Ishikawa (cell line): ENCODE data around the gene MTOR.

Source experiments
- CEBPB ChIP-seq: IDR thresholded peaks from 2 replicates; pipeline ENCODE4 v1.6.1; 2012
- CREB1 ChIP-seq: IDR thresholded peaks from 2 replicates; pipeline ENCODE4 v1.6.1; 2012; ENCODE audit warnings: low read depth
- EGR1 ChIP-seq: IDR thresholded peaks from 2 replicates; pipeline ENCODE4 v1.6.1; 2012
- EP300 ChIP-seq: IDR thresholded peaks from 2 replicates; pipeline ENCODE4 v1.6.1; 2012; ENCODE audit warnings: borderline replicate concordance
- FOXM1 ChIP-seq: IDR thresholded peaks from 2 replicates; pipeline ENCODE4 v1.6.1; 2012; ENCODE audit warnings: low read depth, borderline replicate concordance
- NFIC ChIP-seq: IDR thresholded peaks from 2 replicates; pipeline ENCODE4 v1.6.1; 2012
- RAD21 ChIP-seq: IDR thresholded peaks from 2 replicates; pipeline ENCODE4 v1.6.1; 2012; ENCODE audit warnings: low read depth
- TAF1 ChIP-seq: IDR thresholded peaks from 2 replicates; pipeline ENCODE4 v1.6.1; 2012; ENCODE audit warnings: low read depth, mild to moderate bottlenecking
- TCF12 ChIP-seq: IDR thresholded peaks from 2 replicates; pipeline ENCODE4 v1.6.1; 2012; ENCODE audit warnings: low read depth
- TEAD4 ChIP-seq: IDR thresholded peaks from 2 replicates; pipeline ENCODE4 v1.6.1; 2012
- YY1 ChIP-seq: IDR thresholded peaks from 2 replicates; pipeline ENCODE4 v1.6.1; 2012; ENCODE audit warnings: low read depth
- ZBTB7A ChIP-seq: IDR thresholded peaks from 2 replicates; pipeline ENCODE4 v1.6.1; 2012; ENCODE audit warnings: low read depth
- TF ChIP-seq, protein P1 (sequence below): IDR thresholded peaks from 2 replicates; pipeline ENCODE4 v1.6.1; 2012
- TF ChIP-seq, protein P2 (sequence below): IDR thresholded peaks from 2 replicates; pipeline ENCODE4 v1.6.1; 2012
- TF ChIP-seq, protein P3 (sequence below): IDR thresholded peaks from 2 replicates; pipeline ENCODE4 v1.6.1; 2012; ENCODE audit warnings: low read depth, mild to moderate bottlenecking

MTOR gene

DNA sequence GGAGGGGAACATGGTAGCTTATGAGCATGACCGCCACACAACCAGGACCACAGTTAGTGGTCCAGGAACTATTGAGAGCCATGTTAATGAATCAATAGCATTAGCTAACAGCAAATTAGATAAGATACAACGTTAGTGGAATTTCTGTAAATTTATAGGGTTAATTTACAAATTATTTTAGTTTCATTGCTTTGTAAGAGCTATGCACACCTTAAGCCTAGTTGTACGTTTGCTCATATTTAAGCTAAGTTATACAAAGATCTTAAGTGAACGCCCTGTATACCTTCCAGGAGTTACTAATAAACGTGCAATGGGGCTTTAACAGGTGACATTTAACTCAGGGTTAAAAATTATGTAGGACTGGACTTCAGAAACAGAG is 163.4 kb downstream of the MTOR start:
- no peak for TF ChIP-seq EGR1
- TF ChIP-seq, protein P1, sequence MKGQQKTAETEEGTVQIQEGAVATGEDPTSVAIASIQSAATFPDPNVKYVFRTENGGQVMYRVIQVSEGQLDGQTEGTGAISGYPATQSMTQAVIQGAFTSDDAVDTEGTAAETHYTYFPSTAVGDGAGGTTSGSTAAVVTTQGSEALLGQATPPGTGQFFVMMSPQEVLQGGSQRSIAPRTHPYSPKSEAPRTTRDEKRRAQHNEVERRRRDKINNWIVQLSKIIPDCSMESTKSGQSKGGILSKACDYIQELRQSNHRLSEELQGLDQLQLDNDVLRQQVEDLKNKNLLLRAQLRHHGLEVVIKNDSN = no peak
- TF ChIP-seq, protein P2, sequence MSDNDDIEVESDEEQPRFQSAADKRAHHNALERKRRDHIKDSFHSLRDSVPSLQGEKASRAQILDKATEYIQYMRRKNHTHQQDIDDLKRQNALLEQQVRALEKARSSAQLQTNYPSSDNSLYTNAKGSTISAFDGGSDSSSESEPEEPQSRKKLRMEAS = no peak
- TF ChIP-seq CEBPB = no peak
- TF ChIP-seq, protein P3, sequence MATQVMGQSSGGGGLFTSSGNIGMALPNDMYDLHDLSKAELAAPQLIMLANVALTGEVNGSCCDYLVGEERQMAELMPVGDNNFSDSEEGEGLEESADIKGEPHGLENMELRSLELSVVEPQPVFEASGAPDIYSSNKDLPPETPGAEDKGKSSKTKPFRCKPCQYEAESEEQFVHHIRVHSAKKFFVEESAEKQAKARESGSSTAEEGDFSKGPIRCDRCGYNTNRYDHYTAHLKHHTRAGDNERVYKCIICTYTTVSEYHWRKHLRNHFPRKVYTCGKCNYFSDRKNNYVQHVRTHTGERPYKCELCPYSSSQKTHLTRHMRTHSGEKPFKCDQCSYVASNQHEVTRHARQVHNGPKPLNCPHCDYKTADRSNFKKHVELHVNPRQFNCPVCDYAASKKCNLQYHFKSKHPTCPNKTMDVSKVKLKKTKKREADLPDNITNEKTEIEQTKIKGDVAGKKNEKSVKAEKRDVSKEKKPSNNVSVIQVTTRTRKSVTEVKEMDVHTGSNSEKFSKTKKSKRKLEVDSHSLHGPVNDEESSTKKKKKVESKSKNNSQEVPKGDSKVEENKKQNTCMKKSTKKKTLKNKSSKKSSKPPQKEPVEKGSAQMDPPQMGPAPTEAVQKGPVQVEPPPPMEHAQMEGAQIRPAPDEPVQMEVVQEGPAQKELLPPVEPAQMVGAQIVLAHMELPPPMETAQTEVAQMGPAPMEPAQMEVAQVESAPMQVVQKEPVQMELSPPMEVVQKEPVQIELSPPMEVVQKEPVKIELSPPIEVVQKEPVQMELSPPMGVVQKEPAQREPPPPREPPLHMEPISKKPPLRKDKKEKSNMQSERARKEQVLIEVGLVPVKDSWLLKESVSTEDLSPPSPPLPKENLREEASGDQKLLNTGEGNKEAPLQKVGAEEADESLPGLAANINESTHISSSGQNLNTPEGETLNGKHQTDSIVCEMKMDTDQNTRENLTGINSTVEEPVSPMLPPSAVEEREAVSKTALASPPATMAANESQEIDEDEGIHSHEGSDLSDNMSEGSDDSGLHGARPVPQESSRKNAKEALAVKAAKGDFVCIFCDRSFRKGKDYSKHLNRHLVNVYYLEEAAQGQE = no peak
- no peak for TF ChIP-seq EP300
- no peak for TF ChIP-seq FOXM1
- TF ChIP-seq CREB1 = no peak
- TF ChIP-seq NFIC = no peak
- TF ChIP-seq TEAD4 = no peak
- no peak for TF ChIP-seq TAF1
- TF ChIP-seq TCF12 = no peak
- TF ChIP-seq RAD21 = no peak

DNA sequence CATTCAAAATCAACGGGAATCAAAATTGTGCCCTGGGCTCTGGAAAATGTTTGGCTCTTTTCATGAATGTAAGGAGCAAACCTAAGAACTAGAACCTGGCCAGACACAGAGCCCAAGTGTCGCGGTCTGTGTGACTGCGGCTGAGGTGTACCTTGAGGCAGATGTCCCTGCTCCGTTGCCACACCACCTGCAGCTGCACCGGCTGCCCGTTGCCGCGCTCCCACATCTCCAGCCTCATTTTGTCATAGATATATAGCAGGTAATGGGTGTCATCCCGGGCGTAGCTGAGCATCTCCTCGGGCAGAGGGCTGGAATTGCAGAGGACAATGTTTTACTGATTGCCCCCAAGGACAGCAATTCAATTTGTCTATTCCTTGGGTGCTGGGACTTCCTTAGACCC is 181.4 kb downstream of the MTOR start:
- TF ChIP-seq CEBPB (no peak), CREB1 (no peak), NFIC (no peak), FOXM1 (no peak), TCF12 (no peak), EGR1 (no peak)
- TF ChIP-seq, protein P2 = no peak

DNA sequence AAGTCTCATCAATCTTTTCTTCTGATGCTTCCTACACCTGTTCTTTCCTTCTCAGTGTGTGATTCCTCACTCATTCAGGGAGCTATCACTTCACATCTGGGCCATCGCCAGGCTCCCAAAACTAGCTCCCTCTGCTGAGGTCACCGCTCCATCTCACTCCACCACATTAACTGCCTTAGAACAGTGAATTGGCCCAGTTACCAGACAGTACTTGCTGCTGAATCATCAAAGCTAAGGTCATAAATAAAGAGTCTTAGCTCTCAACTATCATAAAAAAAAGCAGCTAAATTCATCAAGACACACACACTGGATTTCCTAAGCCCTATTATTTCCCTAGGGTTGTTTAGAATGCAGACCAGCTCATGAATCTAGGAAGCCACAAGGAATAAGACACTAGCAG is 183.7 kb downstream of the MTOR start:
- TF ChIP-seq EGR1 (no peak), CREB1 (no peak), TEAD4 (no peak), NFIC (no peak), FOXM1 (no peak), ZBTB7A (no peak), TCF12 (no peak), EP300 (no peak), TAF1 (no peak), YY1 (no peak), RAD21 (no peak), CEBPB (no peak)
- TF ChIP-seq, protein P1 = no peak
- TF ChIP-seq, protein P3 = no peak
- TF ChIP-seq, protein P2 = no peak

DNA sequence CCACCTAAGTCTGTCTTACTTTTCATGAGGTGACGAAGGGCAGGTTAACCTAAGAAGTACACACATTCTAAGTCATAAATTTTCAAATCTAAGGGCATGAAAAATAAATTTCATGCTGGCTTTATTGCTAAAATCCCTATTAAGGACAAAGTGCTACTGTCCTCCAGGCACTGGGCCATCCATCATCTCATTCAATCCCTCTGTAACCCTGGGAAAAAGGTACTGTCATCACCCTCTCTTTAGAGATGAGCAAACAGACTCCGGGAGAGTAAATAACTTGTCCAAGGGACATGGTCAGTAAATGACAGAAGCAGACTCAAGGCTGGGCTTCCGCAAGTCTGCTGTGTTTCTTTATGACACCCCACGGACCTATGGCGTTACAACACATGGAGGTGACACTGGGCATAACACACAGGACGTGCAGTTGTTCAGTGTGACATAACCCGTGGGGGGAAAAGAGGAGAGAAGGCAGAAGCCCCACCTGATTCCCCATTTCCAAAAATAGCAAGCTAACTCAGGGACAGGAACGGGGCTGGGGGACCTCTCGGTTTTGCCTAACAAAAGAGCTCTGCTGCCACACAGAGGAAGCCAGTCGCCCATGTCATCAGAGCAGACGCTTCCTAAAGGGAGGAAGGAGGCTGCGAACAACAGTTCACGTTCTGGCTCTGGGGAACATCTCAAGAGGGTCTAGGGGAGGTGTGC is 190.0 kb downstream of the MTOR start:
- TF ChIP-seq, protein P2 = no peak
- no peak for TF ChIP-seq CREB1
- TF ChIP-seq CEBPB = no peak
- no peak for TF ChIP-seq NFIC
- TF ChIP-seq FOXM1 = no peak
- no peak for TF ChIP-seq TCF12
- TF ChIP-seq RAD21 = no peak
- no peak for TF ChIP-seq EP300
- no peak for TF ChIP-seq YY1
- no peak for TF ChIP-seq TEAD4
- no peak for TF ChIP-seq ZBTB7A
- TF ChIP-seq, protein P1 = no peak
- no peak for TF ChIP-seq EGR1
